ENCODE results near the gene LIPT2. TPM values are rescaled to one million over a fixed set of nuclear protein-coding genes. Genes with fewer than 3 reads are reported as not detected.

The LIPT2 gene
- total RNA-seq, 2 donors from 2014 or later, result 3.9 to 4.4 TPM

DNA sequence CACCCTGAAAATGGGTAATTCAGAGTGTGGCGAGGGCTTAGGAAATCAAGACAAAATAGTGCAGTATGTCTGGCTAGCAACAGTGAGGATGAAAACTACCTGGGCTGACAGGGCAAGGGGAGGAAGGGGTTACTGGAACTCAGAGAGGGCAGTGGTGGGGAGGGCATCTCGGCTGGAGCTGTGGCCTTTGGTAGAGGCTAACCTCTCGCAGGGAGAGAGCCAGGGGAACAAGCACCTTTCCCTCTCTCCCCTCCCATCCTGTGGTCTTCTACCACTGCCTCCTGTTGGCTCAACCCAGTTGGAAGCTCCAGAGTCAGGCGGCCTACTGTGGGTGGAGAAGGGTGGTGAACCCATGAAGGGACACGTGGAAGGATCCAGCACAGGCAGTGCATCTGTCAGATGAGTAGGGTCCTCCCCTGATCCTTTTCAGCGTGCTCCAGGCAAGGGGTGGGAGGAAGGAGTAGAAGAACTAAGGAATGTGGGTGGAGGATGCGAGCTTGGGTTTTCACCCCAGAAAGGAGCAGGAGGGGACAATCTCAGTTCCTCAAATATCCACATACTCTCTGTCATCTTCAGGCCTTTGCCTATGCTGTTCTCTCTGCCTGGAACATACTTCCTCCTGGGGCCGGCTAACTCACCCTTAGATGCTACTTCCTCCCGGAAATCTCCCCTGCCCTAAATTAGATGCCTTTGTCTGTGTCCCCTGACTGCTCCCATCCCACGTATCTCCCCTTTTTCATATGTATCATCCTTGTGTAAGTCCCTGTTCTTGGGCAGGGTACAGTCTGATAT is 19.9 kb downstream of the LIPT2 start:
- Histone ChIP-seq H3K9me3 (no peaks in the 10 kb centered on the region), H3K4me3 (no peak overlapping the region), H3K4me1 (no peaks in the 10 kb centered on the region), H3K9ac (ENCODE audit: low read depth in 2 of 2, low read length in 2 of 2) (no peak overlapping the region), H3K27me3 (no peaks in the 10 kb centered on the region), H3K27ac (no peak overlapping the region), H3K36me3 (no peaks in the 10 kb centered on the region)
- TF ChIP-seq, protein P1, sequence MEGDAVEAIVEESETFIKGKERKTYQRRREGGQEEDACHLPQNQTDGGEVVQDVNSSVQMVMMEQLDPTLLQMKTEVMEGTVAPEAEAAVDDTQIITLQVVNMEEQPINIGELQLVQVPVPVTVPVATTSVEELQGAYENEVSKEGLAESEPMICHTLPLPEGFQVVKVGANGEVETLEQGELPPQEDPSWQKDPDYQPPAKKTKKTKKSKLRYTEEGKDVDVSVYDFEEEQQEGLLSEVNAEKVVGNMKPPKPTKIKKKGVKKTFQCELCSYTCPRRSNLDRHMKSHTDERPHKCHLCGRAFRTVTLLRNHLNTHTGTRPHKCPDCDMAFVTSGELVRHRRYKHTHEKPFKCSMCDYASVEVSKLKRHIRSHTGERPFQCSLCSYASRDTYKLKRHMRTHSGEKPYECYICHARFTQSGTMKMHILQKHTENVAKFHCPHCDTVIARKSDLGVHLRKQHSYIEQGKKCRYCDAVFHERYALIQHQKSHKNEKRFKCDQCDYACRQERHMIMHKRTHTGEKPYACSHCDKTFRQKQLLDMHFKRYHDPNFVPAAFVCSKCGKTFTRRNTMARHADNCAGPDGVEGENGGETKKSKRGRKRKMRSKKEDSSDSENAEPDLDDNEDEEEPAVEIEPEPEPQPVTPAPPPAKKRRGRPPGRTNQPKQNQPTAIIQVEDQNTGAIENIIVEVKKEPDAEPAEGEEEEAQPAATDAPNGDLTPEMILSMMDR (IDR thresholded peaks at IDR 0.05), result no peak
- intact Hi-C loops (cut with DNase I), result no loop called here
- DNase-seq, result peak; percentile 16

DNA sequence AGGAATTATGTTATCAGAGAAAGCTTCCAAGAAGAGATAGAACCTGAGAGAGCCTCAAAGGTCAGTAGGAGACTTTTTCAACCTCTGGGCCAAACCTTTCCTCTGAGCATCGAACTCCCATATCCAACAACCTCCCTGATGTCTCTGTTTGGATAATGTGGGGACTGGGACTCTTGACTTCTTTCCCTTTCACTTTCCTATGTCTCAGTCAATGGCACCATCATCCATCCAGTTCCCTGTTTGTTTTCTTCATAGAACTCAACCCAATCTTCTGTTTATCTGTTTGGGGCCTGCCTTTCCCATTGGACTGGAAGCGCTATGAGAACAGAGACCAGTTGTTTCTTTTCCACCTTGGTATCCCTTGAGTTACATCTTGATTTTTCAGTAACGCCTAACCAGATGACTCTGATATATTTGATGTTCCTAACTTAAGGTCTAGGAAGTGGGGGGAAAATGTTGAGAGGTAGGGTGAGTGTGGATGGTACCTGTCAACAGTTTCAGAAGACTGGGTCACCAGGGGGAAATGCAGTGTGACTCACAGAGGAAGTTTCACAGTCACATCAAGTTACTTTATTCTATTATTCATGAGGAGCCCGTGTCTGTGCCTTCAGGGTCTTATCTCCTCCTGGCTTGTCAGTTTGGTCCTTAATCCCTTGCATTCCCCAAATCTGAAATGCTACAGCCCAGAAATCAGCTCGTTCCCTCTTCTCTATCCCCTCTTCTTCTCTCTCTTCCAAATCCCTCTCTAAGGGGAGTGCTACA is 21.7 kb downstream of the LIPT2 start:
- TF ChIP-seq, protein P1 (IDR thresholded peaks at IDR 0.05), result no peak
- H3K36me3 ChIP-seq, result no peaks in the 10 kb centered on the region
- no peak for DNase-seq
- intact Hi-C loops (cut with DNase I), result no loop called here
- H3K27me3 ChIP-seq, result no peaks in the 10 kb centered on the region
- no peak overlapping the region for H3K9ac ChIP-seq (ENCODE audit: low read depth in 2 of 2, low read length in 2 of 2)
- no peak overlapping the region for H3K4me3 ChIP-seq
- no peaks in the 10 kb centered on the region for H3K9me3 ChIP-seq
- no peaks in the 10 kb centered on the region for H3K4me1 ChIP-seq
- H3K27ac ChIP-seq, result no peak overlapping the region

DNA sequence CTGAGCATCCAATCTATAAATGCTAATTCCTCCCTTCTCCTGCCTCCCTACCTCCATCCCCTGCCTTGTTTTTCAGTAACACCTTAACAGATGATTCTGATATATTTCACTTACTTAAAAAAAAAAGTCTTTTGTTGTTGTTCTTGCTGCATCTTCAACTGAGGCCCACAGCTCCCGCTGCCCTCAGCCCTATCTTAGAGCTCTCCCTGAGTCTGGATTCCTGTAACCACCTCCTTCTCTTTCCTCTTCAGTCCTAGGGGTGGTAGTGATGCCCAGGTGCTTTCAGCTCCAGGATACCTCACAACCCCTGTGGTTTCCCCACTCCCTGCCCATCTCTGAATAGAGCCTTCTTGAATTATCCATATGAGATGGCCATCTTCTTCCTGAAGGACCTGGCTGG is 22.5 kb downstream of the LIPT2 start:
- H3K4me3 ChIP-seq, result no peak overlapping the region
- DNase-seq, result no peak
- no peaks in the 10 kb centered on the region for H3K9me3 ChIP-seq
- no peaks in the 10 kb centered on the region for H3K4me1 ChIP-seq
- no peak overlapping the region for H3K9ac ChIP-seq (ENCODE audit: low read depth in 2 of 2, low read length in 2 of 2)
- TF ChIP-seq, protein P1 (IDR thresholded peaks at IDR 0.05), result no peak
- no peaks in the 10 kb centered on the region for H3K36me3 ChIP-seq
- H3K27me3 ChIP-seq, result no peaks in the 10 kb centered on the region
- no peak overlapping the region for H3K27ac ChIP-seq
- intact Hi-C loops (cut with DNase I), result no loop called here

DNA sequence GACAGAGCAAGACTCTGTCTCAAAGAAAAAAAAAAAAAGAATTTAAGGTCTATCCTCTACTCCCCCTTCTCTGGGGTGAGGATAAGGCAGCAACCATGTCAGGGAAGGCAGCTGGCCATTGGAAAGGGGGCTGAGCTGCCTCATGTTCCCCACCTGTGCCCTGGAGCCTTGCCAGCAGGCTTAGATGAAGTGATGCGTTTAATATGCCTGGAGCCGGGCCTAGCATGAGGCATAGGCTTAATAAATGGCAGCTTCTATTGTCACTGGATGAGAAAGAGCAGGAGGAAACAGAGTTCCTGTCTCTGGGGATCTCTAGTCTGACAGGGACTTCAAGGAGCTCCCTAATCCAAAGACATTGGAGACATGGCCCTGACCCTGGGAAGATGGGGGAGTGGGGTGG is 23.0 kb downstream of the LIPT2 start:
- H3K9ac ChIP-seq (ENCODE audit: low read depth in 2 of 2, low read length in 2 of 2), result no peak overlapping the region
- no peak for DNase-seq
- no peaks in the 10 kb centered on the region for H3K27me3 ChIP-seq
- H3K9me3 ChIP-seq, result no peaks in the 10 kb centered on the region
- H3K36me3 ChIP-seq, result no peaks in the 10 kb centered on the region
- no peak overlapping the region for H3K27ac ChIP-seq
- intact Hi-C loops (cut with DNase I), result no loop called here
- H3K4me3 ChIP-seq, result no peak overlapping the region
- no peaks in the 10 kb centered on the region for H3K4me1 ChIP-seq
- TF ChIP-seq, protein P1 (IDR thresholded peaks at IDR 0.05), result no peak

DNA sequence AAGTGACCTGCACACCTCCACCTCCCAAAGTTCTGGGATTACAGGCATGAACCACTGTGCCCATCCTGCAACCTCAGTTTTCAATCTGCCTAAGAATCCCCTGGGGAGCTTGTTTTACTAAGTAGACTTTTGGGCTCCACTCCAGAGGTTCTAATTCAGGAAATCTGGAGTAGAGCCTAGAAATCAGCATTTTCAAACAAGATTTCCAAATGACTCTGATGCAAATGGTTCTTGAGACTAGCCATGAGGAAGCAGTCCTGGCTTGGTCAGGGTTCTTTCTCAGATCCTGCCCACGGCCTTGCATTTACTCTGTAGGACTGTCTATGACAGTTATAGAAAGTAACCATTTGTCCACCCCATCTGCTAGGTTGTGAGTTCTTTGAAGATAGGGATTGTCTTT is 24.6 kb downstream of the LIPT2 start:
- no peaks in the 10 kb centered on the region for H3K36me3 ChIP-seq
- no peaks in the 10 kb centered on the region for H3K9me3 ChIP-seq
- intact Hi-C loops (cut with DNase I), result no loop called here
- H3K27ac ChIP-seq, result no peak overlapping the region
- TF ChIP-seq, protein P1 (IDR thresholded peaks at IDR 0.05), result no peak
- no peak for DNase-seq
- no peaks in the 10 kb centered on the region for H3K4me1 ChIP-seq
- no peaks in the 10 kb centered on the region for H3K27me3 ChIP-seq
- no peak overlapping the region for H3K9ac ChIP-seq (ENCODE audit: low read depth in 2 of 2, low read length in 2 of 2)
- no peak overlapping the region for H3K4me3 ChIP-seq

All from colonic mucosa (tissue), 4 donors.